Astrocyte of the cerebellum (primary cell): ENCODE data around the gene RTN4R.

Source experiments
- DNase-seq: peaks from one replicate; pipeline ENCODE4 v3.0.0-alpha.2; 2011; ENCODE audit warnings: low read depth
- H3K4me3 ChIP-seq: 2 replicates; pipeline ENCODE4 v1.5.1; 2011; ENCODE audit warnings: mild to moderate bottlenecking, low read depth, low read length, moderate library complexity
- CTCF ChIP-seq: IDR thresholded peaks from 2 replicates; pipeline ENCODE4 v1.5.1; 2012; ENCODE audit warnings: low read length, low read depth, moderate library complexity, mild to moderate bottlenecking; ENCODE audit errors: missing control alignments
- in situ Hi-C: cut with HindIII; loops from 2 replicates; pipeline ENCODE4 v1.10.0; 2017; ENCODE audit warnings: low sequenced_read_pairs

The RTN4R gene

GRCh38 chr22:20199906-20200305 is 68.2 kb downstream of the RTN4R start:
- TF ChIP-seq CTCF, result no peak
- in situ Hi-C loops, result no loop called here
- H3K4me3 ChIP-seq, result no peak overlapping the region
- DNase-seq, result no peak

- DNase-seq, result no peak
- in situ Hi-C loops, result no loop called here
- no peak for TF ChIP-seq CTCF
Observed at GRCh38 chr22:20199413-20199842, 68.7 kb downstream of the RTN4R start.

GRCh38 chr22:20198557-20199319 is 69.4 kb downstream of the RTN4R start:
- DNase-seq, result no peak
- in situ Hi-C loops, result no loop called here
- no peak for TF ChIP-seq CTCF
- no peak overlapping the region for H3K4me3 ChIP-seq

More at GRCh38 chr22:20199413-20199842, 68.7 kb downstream of the RTN4R start:
- no peak overlapping the region for H3K4me3 ChIP-seq

GRCh38 chr22:20197407-20198030 is 70.6 kb downstream of the RTN4R start:
- DNase-seq, result no peak
- in situ Hi-C loops, result no loop called here
- H3K4me3 ChIP-seq, result no peak overlapping the region
- TF ChIP-seq CTCF, result no peak

GRCh38 chr22:20196094-20196842 is 71.8 kb downstream of the RTN4R start:
- in situ Hi-C loops, result no loop called here
- DNase-seq, result no peak
- no peak overlapping the region for H3K4me3 ChIP-seq
- TF ChIP-seq CTCF, result no peak
